Loucy (cell line): ENCODE results near the gene WLS.

ENCODE experiments used
- EZH2phosphoT487 ChIP-seq: fragments of 200-600 bp; IDR thresholded peaks from 2 replicates; pipeline ENCODE4 v1.6.1; 2018; ENCODE audit warnings: antibody characterized with exemption, mild to moderate bottlenecking, moderate library complexity, borderline replicate concordance
- TF ChIP-seq, protein P1 (sequence below): fragments of 200-600 bp; sonication (generic); conservative IDR thresholded peaks from 2 replicates; pipeline ENCODE4 v1.5.1; 2014; ENCODE audit warnings: mild to moderate bottlenecking, antibody characterized with exemption, low read length

DNA sequence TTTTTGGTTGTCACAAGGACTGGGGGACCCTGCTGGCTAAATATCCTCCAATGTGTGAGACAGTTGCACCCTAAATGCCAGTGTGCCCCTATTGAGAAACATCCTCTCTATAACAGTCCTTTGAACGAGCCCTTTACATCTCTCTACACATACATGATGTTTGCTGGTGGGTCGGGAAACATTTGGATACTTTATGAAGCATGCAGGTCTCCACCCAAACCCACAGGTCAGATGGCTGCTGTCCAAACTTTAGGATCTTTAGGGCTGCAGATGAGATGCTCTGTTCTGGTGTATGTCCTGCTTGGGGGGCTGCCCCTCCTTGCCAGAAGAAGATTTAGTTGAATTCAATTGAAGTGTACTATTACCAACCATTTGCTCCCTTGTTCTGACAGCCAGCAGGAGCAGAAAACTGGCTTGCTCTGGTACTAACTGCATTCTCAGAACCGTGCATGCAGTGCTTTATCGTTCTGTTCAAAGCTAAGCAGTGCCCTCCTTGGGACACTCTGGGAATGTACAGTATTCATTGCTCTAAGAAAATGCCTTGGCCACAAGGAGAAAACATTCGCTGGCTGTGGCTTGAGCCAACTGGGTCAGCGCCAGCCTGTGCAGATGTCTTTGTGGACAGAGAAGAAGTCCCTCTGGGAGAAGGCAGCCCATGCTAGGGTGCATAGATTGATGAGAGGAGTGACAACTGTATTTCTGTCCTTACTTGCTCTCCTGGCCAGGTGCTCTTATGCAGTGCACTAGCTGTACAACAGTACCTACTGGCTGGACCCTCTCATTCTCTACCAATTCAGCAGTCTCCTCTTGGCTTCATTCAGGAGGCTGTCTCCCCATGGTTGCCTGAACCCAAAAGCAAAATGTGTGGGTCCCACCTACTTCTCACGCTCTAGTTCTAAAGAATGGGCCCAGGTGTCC is 120.5 kb downstream of the WLS start:
- TF ChIP-seq, protein P1, sequence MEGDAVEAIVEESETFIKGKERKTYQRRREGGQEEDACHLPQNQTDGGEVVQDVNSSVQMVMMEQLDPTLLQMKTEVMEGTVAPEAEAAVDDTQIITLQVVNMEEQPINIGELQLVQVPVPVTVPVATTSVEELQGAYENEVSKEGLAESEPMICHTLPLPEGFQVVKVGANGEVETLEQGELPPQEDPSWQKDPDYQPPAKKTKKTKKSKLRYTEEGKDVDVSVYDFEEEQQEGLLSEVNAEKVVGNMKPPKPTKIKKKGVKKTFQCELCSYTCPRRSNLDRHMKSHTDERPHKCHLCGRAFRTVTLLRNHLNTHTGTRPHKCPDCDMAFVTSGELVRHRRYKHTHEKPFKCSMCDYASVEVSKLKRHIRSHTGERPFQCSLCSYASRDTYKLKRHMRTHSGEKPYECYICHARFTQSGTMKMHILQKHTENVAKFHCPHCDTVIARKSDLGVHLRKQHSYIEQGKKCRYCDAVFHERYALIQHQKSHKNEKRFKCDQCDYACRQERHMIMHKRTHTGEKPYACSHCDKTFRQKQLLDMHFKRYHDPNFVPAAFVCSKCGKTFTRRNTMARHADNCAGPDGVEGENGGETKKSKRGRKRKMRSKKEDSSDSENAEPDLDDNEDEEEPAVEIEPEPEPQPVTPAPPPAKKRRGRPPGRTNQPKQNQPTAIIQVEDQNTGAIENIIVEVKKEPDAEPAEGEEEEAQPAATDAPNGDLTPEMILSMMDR, result peak; percentile 52
- no peak for TF ChIP-seq EZH2phosphoT487
